ENCODE measurements around the gene NKD1.

NKD1 gene

GRCh38 chr16:50525262-50525661 is 22.9 kb upstream of the NKD1 start:
- Histone ChIP-seq H3K4me3 (ENCODE audit: low read length) (no peak overlapping the region), H3K36me3 (ENCODE audit: insufficient read depth, low read length) (no peaks in the 10 kb centered on the region)

DNA sequence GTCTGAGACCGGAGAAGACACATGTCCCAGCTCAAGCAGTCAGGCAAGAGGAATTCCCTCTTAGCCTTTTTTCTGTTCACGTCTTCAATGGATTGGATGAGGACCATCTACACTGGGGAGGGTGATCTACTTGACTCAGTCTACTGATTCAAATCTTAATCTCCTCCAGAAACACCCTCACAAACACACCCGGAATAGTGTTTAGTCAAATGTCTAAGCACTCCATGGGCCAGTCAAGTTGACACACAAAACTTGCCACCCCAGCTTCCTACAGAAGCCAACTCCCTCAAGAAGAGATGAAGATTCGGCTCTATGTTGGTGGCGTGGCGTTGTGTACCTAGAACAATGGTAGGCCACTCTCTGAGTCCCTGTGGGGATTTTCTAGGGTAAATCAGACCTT is 22.5 kb upstream of the NKD1 start:
- no peak overlapping the region for H3K4me3 ChIP-seq (ENCODE audit: low read length)
- no peak overlapping the region for H2AFZ ChIP-seq (ENCODE audit: low read depth, low read length)
- no peaks in the 10 kb centered on the region for H3K4me1 ChIP-seq (ENCODE audit: insufficient read depth, low read length)
- H3K27me3 ChIP-seq (ENCODE audit: insufficient read depth, low read length), result no peaks in the 10 kb centered on the region
- H3K36me3 ChIP-seq (ENCODE audit: insufficient read depth, low read length), result no peaks in the 10 kb centered on the region
- peaks cover 2% of the 10 kb centered on the region for H3K9me3 ChIP-seq (ENCODE audit: low read length)

More at GRCh38 chr16:50525262-50525661, 22.9 kb upstream of the NKD1 start:
- Histone ChIP-seq H3K27me3 (ENCODE audit: insufficient read depth, low read length) (no peaks in the 10 kb centered on the region), H3K9me3 (ENCODE audit: low read length) (no peaks in the 10 kb centered on the region), H3K4me1 (ENCODE audit: insufficient read depth, low read length) (peaks cover 3% of the 10 kb centered on the region), H2AFZ (ENCODE audit: low read depth, low read length) (no peak overlapping the region)

DNA sequence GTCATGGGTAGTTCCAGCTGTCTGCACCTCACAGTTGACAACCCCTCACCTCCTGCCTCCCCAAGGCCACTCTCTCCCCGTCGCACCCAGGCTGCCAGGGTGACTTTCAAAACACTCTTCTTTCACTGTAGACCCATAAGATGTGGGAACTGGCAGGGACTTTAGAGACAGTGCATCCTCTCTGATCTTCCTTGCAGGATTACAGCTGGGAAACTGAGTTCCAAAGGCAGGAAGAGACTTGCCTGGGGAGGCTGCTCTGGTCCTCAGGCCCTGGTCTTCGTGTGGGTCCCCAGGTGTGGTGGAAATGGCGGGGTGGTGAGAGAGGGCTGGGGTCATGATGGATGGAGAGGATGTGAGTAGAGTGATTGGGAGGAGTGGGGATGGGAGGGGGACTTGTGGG is 21.9 kb upstream of the NKD1 start:
- Histone ChIP-seq H2AFZ (ENCODE audit: low read depth, low read length) (no peak overlapping the region), H3K27me3 (ENCODE audit: insufficient read depth, low read length) (no peaks in the 10 kb centered on the region), H3K36me3 (ENCODE audit: insufficient read depth, low read length) (no peaks in the 10 kb centered on the region), H3K4me1 (ENCODE audit: insufficient read depth, low read length) (no peaks in the 10 kb centered on the region), H3K9me3 (ENCODE audit: low read length) (peaks cover 2% of the 10 kb centered on the region), H3K4me3 (ENCODE audit: low read length) (no peak overlapping the region)

DNA sequence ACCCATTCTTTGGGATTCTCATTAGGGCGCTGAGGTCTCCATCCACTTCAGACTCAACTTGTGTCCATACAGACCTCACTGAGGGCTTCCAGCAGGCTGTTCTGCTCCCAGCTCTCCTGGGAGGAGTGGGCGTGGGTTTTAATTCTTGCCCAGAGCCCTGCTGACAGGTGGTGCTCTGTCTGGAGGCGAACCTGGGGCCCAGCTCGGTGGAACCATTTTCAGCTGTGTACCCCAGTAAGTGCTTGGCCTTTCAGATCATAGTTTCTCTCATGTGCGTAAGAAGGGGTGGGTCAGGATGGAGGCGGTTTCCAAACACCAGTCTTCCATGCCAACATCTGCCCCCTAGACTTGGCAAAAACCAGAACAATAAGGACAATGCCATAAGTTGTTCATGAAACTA is 21.4 kb upstream of the NKD1 start:
- H2AFZ ChIP-seq (ENCODE audit: low read depth, low read length), result no peak overlapping the region
- no peaks in the 10 kb centered on the region for H3K4me1 ChIP-seq (ENCODE audit: insufficient read depth, low read length)
- H3K36me3 ChIP-seq (ENCODE audit: insufficient read depth, low read length), result no peaks in the 10 kb centered on the region
- peaks cover 2% of the 10 kb centered on the region for H3K9me3 ChIP-seq (ENCODE audit: low read length)
- H3K4me3 ChIP-seq (ENCODE audit: low read length), result no peak overlapping the region
- H3K27me3 ChIP-seq (ENCODE audit: insufficient read depth, low read length), result no peaks in the 10 kb centered on the region

DNA sequence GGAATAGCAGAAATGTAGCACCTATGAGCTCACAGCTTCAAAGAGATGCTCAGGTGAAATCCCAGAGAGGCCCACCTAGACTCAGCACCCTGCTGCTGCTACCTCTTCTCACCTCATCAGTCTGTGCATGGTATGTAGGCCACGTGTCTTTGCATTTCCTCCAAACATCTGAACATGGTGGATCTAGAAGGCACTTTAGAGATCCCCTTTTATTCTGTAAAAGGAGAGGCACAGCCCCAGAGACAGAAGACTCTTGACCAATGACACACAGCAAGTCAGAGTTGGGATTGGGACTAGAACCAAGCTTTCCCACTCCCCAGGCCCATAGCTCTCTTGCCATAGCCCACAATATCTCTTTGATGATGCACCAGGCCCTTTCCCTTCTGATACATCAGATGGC is 19.4 kb upstream of the NKD1 start:
- H3K4me3 ChIP-seq (ENCODE audit: low read length), result no peak overlapping the region
- peaks cover 2% of the 10 kb centered on the region for H3K9me3 ChIP-seq (ENCODE audit: low read length)
- no peaks in the 10 kb centered on the region for H3K36me3 ChIP-seq (ENCODE audit: insufficient read depth, low read length)
- H2AFZ ChIP-seq (ENCODE audit: low read depth, low read length), result no peak overlapping the region
- H3K4me1 ChIP-seq (ENCODE audit: insufficient read depth, low read length), result no peaks in the 10 kb centered on the region
- H3K27me3 ChIP-seq (ENCODE audit: insufficient read depth, low read length), result no peaks in the 10 kb centered on the region

- H3K27me3 ChIP-seq (ENCODE audit: insufficient read depth, low read length), result no peaks in the 10 kb centered on the region
Observed at GRCh38 chr16:50529334-50529733, 18.9 kb upstream of the NKD1 start.

GRCh38 chr16:50530277-50531236 is 17.6 kb upstream of the NKD1 start:
- Histone ChIP-seq H3K9me3 (ENCODE audit: low read length) (peaks cover 2% of the 10 kb centered on the region), H3K27me3 (ENCODE audit: insufficient read depth, low read length) (no peaks in the 10 kb centered on the region), H3K4me1 (ENCODE audit: insufficient read depth, low read length) (no peaks in the 10 kb centered on the region), H3K4me3 (ENCODE audit: low read length) (no peak overlapping the region), H2AFZ (ENCODE audit: low read depth, low read length) (no peak overlapping the region), H3K36me3 (ENCODE audit: insufficient read depth, low read length) (no peaks in the 10 kb centered on the region)

More at GRCh38 chr16:50529334-50529733, 18.9 kb upstream of the NKD1 start:
- no peaks in the 10 kb centered on the region for H3K4me1 ChIP-seq (ENCODE audit: insufficient read depth, low read length)
- H3K9me3 ChIP-seq (ENCODE audit: low read length), result peaks cover 2% of the 10 kb centered on the region
- no peaks in the 10 kb centered on the region for H3K36me3 ChIP-seq (ENCODE audit: insufficient read depth, low read length)
- H3K4me3 ChIP-seq (ENCODE audit: low read length), result no peak overlapping the region
- H2AFZ ChIP-seq (ENCODE audit: low read depth, low read length), result no peak overlapping the region

DNA sequence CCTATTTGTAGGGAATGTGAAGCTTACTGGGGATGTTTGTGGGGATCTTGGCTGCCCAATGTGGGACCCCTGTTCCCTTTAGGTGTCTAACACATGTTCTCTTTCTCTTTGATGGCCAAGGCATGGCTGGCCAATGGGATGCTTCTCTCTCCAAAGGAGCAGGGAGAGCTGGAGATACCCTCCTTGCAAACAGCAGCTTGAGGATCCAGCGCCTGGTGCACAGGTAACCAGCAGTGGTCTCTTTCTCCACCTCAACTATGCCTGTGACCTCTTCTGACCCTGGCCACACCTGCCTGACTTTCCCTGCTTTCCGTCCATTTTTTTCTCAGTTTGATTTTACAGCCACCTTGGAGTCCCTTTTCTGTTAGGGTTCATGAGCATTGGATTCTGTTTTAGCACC is 16.8 kb upstream of the NKD1 start:
- Histone ChIP-seq H3K9me3 (ENCODE audit: low read length) (peaks cover 2% of the 10 kb centered on the region), H3K27me3 (ENCODE audit: insufficient read depth, low read length) (no peaks in the 10 kb centered on the region), H2AFZ (ENCODE audit: low read depth, low read length) (no peak overlapping the region), H3K4me3 (ENCODE audit: low read length) (no peak overlapping the region), H3K36me3 (ENCODE audit: insufficient read depth, low read length) (no peaks in the 10 kb centered on the region), H3K4me1 (ENCODE audit: insufficient read depth, low read length) (no peaks in the 10 kb centered on the region)

DNA sequence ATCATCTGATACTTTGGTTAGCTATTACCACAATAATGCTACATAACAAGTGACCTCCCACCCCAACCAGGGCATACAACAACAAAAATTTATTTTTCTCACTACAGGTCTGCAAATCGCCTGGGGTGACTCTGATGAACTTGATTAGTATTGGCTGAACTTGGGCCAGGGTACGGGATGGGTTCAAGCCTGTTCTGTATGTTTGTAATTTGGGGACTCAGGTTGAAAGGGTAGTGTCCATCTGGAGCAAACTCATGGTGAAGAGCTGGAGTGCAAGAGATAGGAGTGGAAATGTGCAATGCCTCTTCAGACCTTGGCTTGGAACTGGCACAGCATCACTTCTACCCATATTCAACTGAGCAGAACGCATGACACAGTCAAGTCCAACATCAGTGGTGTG is 16.3 kb upstream of the NKD1 start:
- H3K36me3 ChIP-seq (ENCODE audit: insufficient read depth, low read length), result no peaks in the 10 kb centered on the region
- peaks cover 2% of the 10 kb centered on the region for H3K9me3 ChIP-seq (ENCODE audit: low read length)
- H2AFZ ChIP-seq (ENCODE audit: low read depth, low read length), result no peak overlapping the region
- H3K4me1 ChIP-seq (ENCODE audit: insufficient read depth, low read length), result no peaks in the 10 kb centered on the region
- H3K27me3 ChIP-seq (ENCODE audit: insufficient read depth, low read length), result no peaks in the 10 kb centered on the region
- H3K4me3 ChIP-seq (ENCODE audit: low read length), result no peak overlapping the region

DNA sequence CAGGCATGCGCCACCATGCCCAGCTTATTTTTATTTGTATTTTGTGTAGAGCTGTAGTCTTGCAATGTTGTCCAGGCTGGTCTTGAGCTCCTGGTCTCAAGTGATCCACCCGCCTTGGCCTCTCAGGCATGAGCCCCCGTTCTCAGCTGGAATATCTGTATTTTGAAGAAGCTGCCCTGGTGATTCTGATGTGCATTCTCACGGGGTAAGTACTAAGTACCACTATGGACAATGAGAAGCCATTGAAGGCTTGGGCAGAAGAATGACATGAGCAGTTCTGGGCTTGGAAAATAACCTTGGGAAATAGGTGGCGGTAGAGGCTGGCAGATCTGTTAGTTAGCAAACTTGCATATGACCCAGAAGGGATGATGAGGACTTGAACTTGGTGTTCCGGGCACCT is 15.6 kb upstream of the NKD1 start:
- Histone ChIP-seq H3K4me3 (ENCODE audit: low read length) (no peak overlapping the region), H2AFZ (ENCODE audit: low read depth, low read length) (no peak overlapping the region), H3K4me1 (ENCODE audit: insufficient read depth, low read length) (no peaks in the 10 kb centered on the region), H3K9me3 (ENCODE audit: low read length) (peaks cover 2% of the 10 kb centered on the region), H3K27me3 (ENCODE audit: insufficient read depth, low read length) (peaks cover 3% of the 10 kb centered on the region), H3K36me3 (ENCODE audit: insufficient read depth, low read length) (no peaks in the 10 kb centered on the region)

- H3K27me3 ChIP-seq (ENCODE audit: insufficient read depth, low read length), result peaks cover 6% of the 10 kb centered on the region
- H3K36me3 ChIP-seq (ENCODE audit: insufficient read depth, low read length), result no peaks in the 10 kb centered on the region
Observed at GRCh38 chr16:50533317-50533716, 14.9 kb upstream of the NKD1 start.

GRCh38 chr16:50534091-50534490 is 14.1 kb upstream of the NKD1 start:
- Histone ChIP-seq H2AFZ (ENCODE audit: low read depth, low read length) (no peak overlapping the region), H3K27me3 (ENCODE audit: insufficient read depth, low read length) (peaks cover 6% of the 10 kb centered on the region), H3K4me3 (ENCODE audit: low read length) (no peak overlapping the region), H3K36me3 (ENCODE audit: insufficient read depth, low read length) (no peaks in the 10 kb centered on the region), H3K4me1 (ENCODE audit: insufficient read depth, low read length) (peaks cover 3% of the 10 kb centered on the region), H3K9me3 (ENCODE audit: low read length) (peaks cover 2% of the 10 kb centered on the region)

More at GRCh38 chr16:50533317-50533716, 14.9 kb upstream of the NKD1 start:
- peaks cover 2% of the 10 kb centered on the region for H3K9me3 ChIP-seq (ENCODE audit: low read length)
- H3K4me1 ChIP-seq (ENCODE audit: insufficient read depth, low read length), result no peaks in the 10 kb centered on the region
- no peak overlapping the region for H3K4me3 ChIP-seq (ENCODE audit: low read length)
- no peak overlapping the region for H2AFZ ChIP-seq (ENCODE audit: low read depth, low read length)

DNA sequence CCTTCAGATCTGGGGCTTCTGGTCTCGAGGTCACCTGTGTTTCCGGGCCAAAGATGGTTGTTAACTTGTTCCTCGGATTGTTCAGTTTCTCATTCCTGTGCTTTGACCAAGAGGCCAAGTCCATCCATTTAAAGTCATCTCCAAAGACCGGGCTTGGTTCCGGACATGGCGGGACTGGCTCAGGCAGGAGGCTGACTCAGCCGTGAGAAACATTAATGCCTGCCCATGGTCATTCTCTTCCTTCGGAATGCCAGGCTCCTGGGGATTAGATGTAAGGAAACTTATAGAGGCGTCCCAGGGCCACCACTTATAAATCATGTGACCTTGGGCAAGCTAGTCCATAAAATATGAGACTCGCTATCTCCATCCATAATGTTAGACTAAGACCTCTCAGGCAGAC is 13.6 kb upstream of the NKD1 start:
- Histone ChIP-seq H2AFZ (ENCODE audit: low read depth, low read length) (no peak overlapping the region), H3K4me3 (ENCODE audit: low read length) (no peak overlapping the region), H3K27me3 (ENCODE audit: insufficient read depth, low read length) (peaks cover 6% of the 10 kb centered on the region), H3K36me3 (ENCODE audit: insufficient read depth, low read length) (no peaks in the 10 kb centered on the region), H3K4me1 (ENCODE audit: insufficient read depth, low read length) (peaks cover 7% of the 10 kb centered on the region), H3K9me3 (ENCODE audit: low read length) (peaks cover 2% of the 10 kb centered on the region)

Data from neuron (in vitro differentiated cells).